Peyer's patch (tissue), 4 donors: Measurements from ENCODE around the gene SYNGAP1. TPM values are rescaled to one million over a fixed set of nuclear protein-coding genes. Genes with fewer than 3 reads are reported as not detected.

Experiments used
- DNase-seq, 3 donors: peaks; one replicate each; pipeline ENCODE4 v3.0.0-alpha.2; 2017 to 2019
- H3K27ac ChIP-seq, 4 donors: fragments of 200-600 bp; sonication (generic); one replicate each; pipeline ENCODE4 v1.5.1; 2016 to 2019
- H3K27me3 ChIP-seq, 2 donors: fragments of 200-600 bp; sonication (generic); one replicate each; pipeline ENCODE4 v1.5.1; 2019
- H3K36me3 ChIP-seq, 3 donors: fragments of 200-600 bp; sonication (generic); one replicate each; pipeline ENCODE4 v1.5.1; 2016 to 2019
- H3K4me1 ChIP-seq, 4 donors: fragments of 200-600 bp; sonication (generic); one replicate each; pipeline ENCODE4 v1.5.1; 2016 to 2019
- H3K4me3 ChIP-seq, 4 donors: fragments of 200-600 bp; sonication (generic); 1 replicate in 3 of 4; 2 replicates in 1 of 4; pipeline ENCODE4 v1.5.1; 2016 to 2019; ENCODE audit warnings: mild to moderate bottlenecking in 1 of 4
- H3K9me3 ChIP-seq, 4 donors: fragments of 200-600 bp; sonication (generic); one replicate each; pipeline ENCODE4 v1.5.1; 2016 to 2019; ENCODE audit warnings: mild to moderate bottlenecking in 1 of 4
- POLR2A ChIP-seq, 2 donors: fragments of 450-650 bp; IDR thresholded peaks; one replicate each; pipeline ENCODE4 v1.5.1; 2017; ENCODE audit warnings: antibody characterized with exemption in 2 of 2, mild to moderate bottlenecking in 2 of 2, moderate library complexity in 2 of 2
- total RNA-seq, 4 donors: library from RNA; depleted of rRNA; stranded (reverse); fragments of >200 nt; gene quantifications; one replicate each; pipeline ENCODE4 v1.1.0, GENCODE V29; 2016
- TF ChIP-seq, protein P1 (sequence below), 6 experiments: fragments of 450-650 bp in 4 of 6; fragments of 200-600 bp in 2 of 6; sonication (generic) in 1 of 6; IDR thresholded peaks; one replicate each; pipeline ENCODE4 v1.5.1; 2017 to 2019; ENCODE audit warnings: antibody characterized with exemption in 6 of 6, mild to moderate bottlenecking in 3 of 6, moderate library complexity in 1 of 6

SYNGAP1 gene
- total RNA-seq, 4 donors from 2014 or later = 5.4 to 42.1 (median 15.0) TPM

GRCh38 chr6:33450434-33450833 lies 30.6 kb downstream of the SYNGAP1 start:
- peaks cover 0 to 18% (median 7%) of the 10 kb centered on the region in 4 donors for H3K4me1 ChIP-seq
- no peaks in the 10 kb centered on the region for H3K9me3 ChIP-seq
- H3K27me3 ChIP-seq = no peaks in the 10 kb centered on the region
- no peak for DNase-seq
- TF ChIP-seq, protein P1, sequence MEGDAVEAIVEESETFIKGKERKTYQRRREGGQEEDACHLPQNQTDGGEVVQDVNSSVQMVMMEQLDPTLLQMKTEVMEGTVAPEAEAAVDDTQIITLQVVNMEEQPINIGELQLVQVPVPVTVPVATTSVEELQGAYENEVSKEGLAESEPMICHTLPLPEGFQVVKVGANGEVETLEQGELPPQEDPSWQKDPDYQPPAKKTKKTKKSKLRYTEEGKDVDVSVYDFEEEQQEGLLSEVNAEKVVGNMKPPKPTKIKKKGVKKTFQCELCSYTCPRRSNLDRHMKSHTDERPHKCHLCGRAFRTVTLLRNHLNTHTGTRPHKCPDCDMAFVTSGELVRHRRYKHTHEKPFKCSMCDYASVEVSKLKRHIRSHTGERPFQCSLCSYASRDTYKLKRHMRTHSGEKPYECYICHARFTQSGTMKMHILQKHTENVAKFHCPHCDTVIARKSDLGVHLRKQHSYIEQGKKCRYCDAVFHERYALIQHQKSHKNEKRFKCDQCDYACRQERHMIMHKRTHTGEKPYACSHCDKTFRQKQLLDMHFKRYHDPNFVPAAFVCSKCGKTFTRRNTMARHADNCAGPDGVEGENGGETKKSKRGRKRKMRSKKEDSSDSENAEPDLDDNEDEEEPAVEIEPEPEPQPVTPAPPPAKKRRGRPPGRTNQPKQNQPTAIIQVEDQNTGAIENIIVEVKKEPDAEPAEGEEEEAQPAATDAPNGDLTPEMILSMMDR (IDR thresholded peaks at IDR 0.05) = no peak
- TF ChIP-seq POLR2A (IDR thresholded peaks at IDR 0.05) = no peak
- H3K36me3 ChIP-seq = peaks cover 0 to 5% (median 0%) of the 10 kb centered on the region in 3 donors
- H3K4me3 ChIP-seq = no peak overlapping the region
- no peak overlapping the region for H3K27ac ChIP-seq

DNA sequence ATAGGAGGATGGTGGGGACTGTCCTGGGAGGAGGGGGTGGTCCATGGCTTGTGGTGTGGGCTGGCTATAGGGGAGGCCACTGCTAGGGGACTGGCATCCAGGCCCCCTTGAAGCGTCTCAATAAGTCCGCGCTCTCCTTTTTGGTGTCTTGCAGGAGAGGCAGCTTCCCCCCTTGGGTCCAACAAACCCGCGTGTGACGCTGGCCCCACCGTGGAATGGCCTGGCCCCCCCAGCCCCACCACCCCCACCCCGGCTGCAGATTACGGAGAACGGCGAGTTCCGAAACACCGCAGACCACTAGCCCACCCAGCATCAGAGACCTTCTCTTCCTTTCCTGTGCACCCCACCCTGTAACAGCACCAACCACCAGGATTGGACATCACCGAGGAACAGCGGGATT lies 31.7 kb downstream of the SYNGAP1 start:
- Histone ChIP-seq H3K4me1 (peaks cover 0 to 21% (median 7%) of the 10 kb centered on the region in 4 donors), H3K9me3 (no peaks in the 10 kb centered on the region), H3K36me3 (no peaks in the 10 kb centered on the region), H3K27me3 (no peaks in the 10 kb centered on the region), H3K27ac (no peak overlapping the region), H3K4me3 (no peak overlapping the region)
- TF ChIP-seq, protein P1 (IDR thresholded peaks at IDR 0.05) = no peak
- TF ChIP-seq POLR2A (IDR thresholded peaks at IDR 0.05) = no peak
- DNase-seq = peak in 1 of 3 donors; percentile 31

DNA sequence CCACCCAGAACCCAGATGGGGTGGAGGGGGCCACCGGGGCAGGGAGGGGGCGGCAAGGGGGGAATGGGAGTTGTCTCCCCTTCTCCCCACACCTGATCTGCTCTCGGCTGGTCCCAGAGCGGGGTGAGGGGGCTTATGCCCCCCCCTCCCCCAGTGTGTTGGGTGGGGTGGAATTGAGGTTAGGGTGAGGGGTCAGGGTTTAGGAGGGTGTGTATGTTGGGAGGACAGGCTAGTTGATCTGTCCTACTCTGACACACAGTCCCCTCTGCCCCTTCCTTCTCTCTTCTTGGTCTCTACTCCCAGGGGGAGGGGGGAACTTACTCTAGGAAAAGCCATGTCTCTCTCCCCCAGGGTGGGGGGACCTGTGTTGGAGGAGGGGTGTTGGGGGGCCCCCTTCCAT lies 32.6 kb downstream of the SYNGAP1 start:
- H3K27ac ChIP-seq = no peak overlapping the region
- no peaks in the 10 kb centered on the region for H3K27me3 ChIP-seq
- TF ChIP-seq, protein P1 (IDR thresholded peaks at IDR 0.05) = no peak
- no peak for TF ChIP-seq POLR2A (IDR thresholded peaks at IDR 0.05)
- no peaks in the 10 kb centered on the region for H3K9me3 ChIP-seq
- H3K4me3 ChIP-seq = no peak overlapping the region
- no peaks in the 10 kb centered on the region for H3K36me3 ChIP-seq
- H3K4me1 ChIP-seq = peaks cover 0 to 21% (median 7%) of the 10 kb centered on the region in 4 donors
- DNase-seq = peak in 1 of 3 donors; percentile 21

DNA sequence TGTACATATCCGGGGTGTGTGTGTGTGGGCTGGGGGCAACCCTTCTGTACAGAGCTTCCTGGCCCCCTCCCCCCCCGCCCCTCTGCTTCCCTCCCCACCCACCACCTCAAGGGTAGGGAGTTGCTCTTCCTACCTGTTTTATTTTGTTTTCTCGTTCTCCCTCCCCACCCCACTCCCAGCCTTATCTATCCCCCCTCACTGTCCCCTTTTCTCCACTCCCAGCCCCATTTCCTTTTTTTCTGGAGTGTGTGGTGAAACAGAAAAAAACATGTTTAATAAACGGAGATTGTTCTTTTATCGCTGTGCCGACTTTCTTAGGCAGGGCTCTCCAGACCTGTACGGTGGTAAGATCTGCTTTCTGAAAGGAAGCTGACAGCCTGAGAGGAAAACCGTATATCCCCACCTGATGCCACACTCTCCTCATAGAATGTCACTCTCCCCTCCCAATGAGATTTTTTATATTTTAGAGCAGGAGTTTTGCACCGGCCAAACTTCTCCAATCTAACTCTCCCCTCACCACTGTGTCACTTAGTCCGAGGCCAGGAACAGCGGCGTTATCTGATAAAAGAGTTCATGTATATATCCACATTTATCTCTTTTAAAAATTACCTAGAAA lies 33.6 kb downstream of the SYNGAP1 start:
- Histone ChIP-seq H3K36me3 (no peaks in the 10 kb centered on the region), H3K27me3 (no peaks in the 10 kb centered on the region), H3K4me1 (peaks cover 0 to 21% (median 7%) of the 10 kb centered on the region in 4 donors), H3K4me3 (peak overlapping the region; percentile 62 to 91 (median 76)), H3K9me3 (no peaks in the 10 kb centered on the region), H3K27ac (peak overlapping the region; percentile 63 to 83 (median 78))
- no peak for TF ChIP-seq POLR2A (IDR thresholded peaks at IDR 0.05)
- peak in 1 of 3 donors; percentile 33 for DNase-seq

- TF ChIP-seq, protein P1 (IDR thresholded peaks at IDR 0.05) = peak in 1 of 6 experiments; percentile 5
- TF ChIP-seq POLR2A (IDR thresholded peaks at IDR 0.05) = peak; percentile 79 to 88
- H3K9me3 ChIP-seq = no peaks in the 10 kb centered on the region
- peak within 1 kb of the TSS; percentile 62 to 91 (median 76) for H3K4me3 ChIP-seq
- peaks cover 0 to 21% (median 7%) of the 10 kb centered on the region in 4 donors for H3K4me1 ChIP-seq
- peak within 1 kb of the TSS; percentile 63 to 83 (median 78) for H3K27ac ChIP-seq
- DNase-seq = peak; percentile 97 to 99 (median 98)
- H3K36me3 ChIP-seq = no peaks in the 10 kb centered on the region
- H3K27me3 ChIP-seq = no peaks in the 10 kb centered on the region
These were observed 34.4 kb downstream of the SYNGAP1 start, which contains the start of gene ZBTB9 for GRCh38 chr6:33454009-33454946. TSS of gene ZBTB9 (plus strand) at chr6:33454576. CDS start at chr6:33455101, 525 bp downstream.
